IMR-90 (cell line): ENCODE data around the gene C11orf68.

ENCODE experiments used
- CTCF ChIP-seq: conservative IDR thresholded peaks from 2 replicates; pipeline ENCODE4 v1.5.1; 2012; ENCODE audit warnings: mild to moderate bottlenecking, low read depth, low read length, improper control_type of control experiment
- MAZ ChIP-seq: IDR thresholded peaks from 2 replicates; pipeline ENCODE4 v1.6.1; 2012; ENCODE audit warnings: low read depth, mild to moderate bottlenecking, low read length, improper control_type of control experiment, moderate library complexity, borderline replicate concordance
- RAD21 ChIP-seq: IDR thresholded peaks from 2 replicates; pipeline ENCODE4 v1.6.1; 2012; ENCODE audit warnings: low read length, improper control_type of control experiment
- RCOR1 ChIP-seq: IDR thresholded peaks from 2 replicates; pipeline ENCODE4 v1.6.1; 2012; ENCODE audit warnings: mild to moderate bottlenecking, low read length, improper control_type of control experiment; ENCODE audit not compliant: insufficient replicate concordance

- TF ChIP-seq CTCF (no peak), RAD21 (no peak), MAZ (no peak), RCOR1 (no peak)
Measured at GRCh38 chr11:65900899-65901180, 18.0 kb downstream of the C11orf68 start.
